Measurements from ENCODE around the gene SFTPD. TPM values are rescaled to one million over a fixed set of nuclear protein-coding genes. Genes with fewer than 3 reads are reported as not detected.

SFTPD gene
- total and polyA plus RNA-seq, 2 of the 13 experiments (the other 11 are each of a cell fraction or from before 2014, with no cell fraction given) = not detected

GRCh38 chr10:79927111-79927828, 21.6 kb downstream of the SFTPD start (continued):
- TF ChIP-seq, protein P1, sequence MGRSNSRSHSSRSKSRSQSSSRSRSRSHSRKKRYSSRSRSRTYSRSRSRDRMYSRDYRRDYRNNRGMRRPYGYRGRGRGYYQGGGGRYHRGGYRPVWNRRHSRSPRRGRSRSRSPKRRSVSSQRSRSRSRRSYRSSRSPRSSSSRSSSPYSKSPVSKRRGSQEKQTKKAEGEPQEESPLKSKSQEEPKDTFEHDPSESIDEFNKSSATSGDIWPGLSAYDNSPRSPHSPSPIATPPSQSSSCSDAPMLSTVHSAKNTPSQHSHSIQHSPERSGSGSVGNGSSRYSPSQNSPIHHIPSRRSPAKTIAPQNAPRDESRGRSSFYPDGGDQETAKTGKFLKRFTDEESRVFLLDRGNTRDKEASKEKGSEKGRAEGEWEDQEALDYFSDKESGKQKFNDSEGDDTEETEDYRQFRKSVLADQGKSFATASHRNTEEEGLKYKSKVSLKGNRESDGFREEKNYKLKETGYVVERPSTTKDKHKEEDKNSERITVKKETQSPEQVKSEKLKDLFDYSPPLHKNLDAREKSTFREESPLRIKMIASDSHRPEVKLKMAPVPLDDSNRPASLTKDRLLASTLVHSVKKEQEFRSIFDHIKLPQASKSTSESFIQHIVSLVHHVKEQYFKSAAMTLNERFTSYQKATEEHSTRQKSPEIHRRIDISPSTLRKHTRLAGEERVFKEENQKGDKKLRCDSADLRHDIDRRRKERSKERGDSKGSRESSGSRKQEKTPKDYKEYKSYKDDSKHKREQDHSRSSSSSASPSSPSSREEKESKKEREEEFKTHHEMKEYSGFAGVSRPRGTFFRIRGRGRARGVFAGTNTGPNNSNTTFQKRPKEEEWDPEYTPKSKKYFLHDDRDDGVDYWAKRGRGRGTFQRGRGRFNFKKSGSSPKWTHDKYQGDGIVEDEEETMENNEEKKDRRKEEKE (IDR thresholded peaks at IDR 0.05) = no peak
- TF ChIP-seq HDAC2 (CRISPR knock-in tag; IDR thresholded peaks at IDR 0.05) (peak; percentile 32; the same call in 1 of the 2 replicates), SPEN (CRISPR knock-in tag; IDR thresholded peaks at IDR 0.05; ENCODE audit: low read depth) (peak; percentile 36; the same call in 1 of the 2 replicates), BCL6 (CRISPR knock-in tag; IDR thresholded peaks at IDR 0.05) (peak; percentile 91), ZMYM4 (CRISPR knock-in tag; IDR thresholded peaks at IDR 0.05) (peak; percentile 80), ZNF280D (CRISPR knock-in tag; IDR thresholded peaks at IDR 0.05) (no peak), ETV5 (CRISPR knock-in tag; IDR thresholded peaks at IDR 0.05; ENCODE audit: borderline replicate concordance) (0 out of 2 replicates have a peak, but pooled peaks have one; percentile 25), RFXAP (CRISPR knock-in tag; IDR thresholded peaks at IDR 0.05; ENCODE audit: borderline replicate concordance) (no peak), RXRB (CRISPR knock-in tag; IDR thresholded peaks at IDR 0.05; ENCODE audit: borderline replicate concordance) (peak; percentile 97), TBL1XR1 (IDR thresholded peaks at IDR 0.05; ENCODE audit: borderline replicate concordance, low read length, partially characterized antibody) (peak; percentile 91), ERF (CRISPR knock-in tag; IDR thresholded peaks at IDR 0.05) (peak; percentile 53; the same call in 1 of the 2 replicates), GTF2F1 (IDR thresholded peaks at IDR 0.05; ENCODE audit: low read length) (no peak), RXRA (CRISPR knock-in tag; IDR thresholded peaks at IDR 0.05) (peak; percentile 92), HOXA3 (CRISPR knock-in tag; IDR thresholded peaks at IDR 0.05) (peak; percentile 41; the same call in 1 of the 2 replicates), ZNF501 (CRISPR knock-in tag; IDR thresholded peaks at IDR 0.05) (peak; percentile 40; the same call in 1 of the 2 replicates), ZFP1 (CRISPR knock-in tag; IDR thresholded peaks at IDR 0.05) (no peak), RFX3 (CRISPR knock-in tag; IDR thresholded peaks at IDR 0.05) (peak; percentile 52; the same call in 1 of the 2 replicates), RFX1 (IDR thresholded peaks at IDR 0.05) (peak; percentile 60; the same call in 1 of the 2 replicates), SMAD3 (CRISPR knock-in tag; IDR thresholded peaks at IDR 0.05) (peak; percentile 69), ISL2 (CRISPR knock-in tag; IDR thresholded peaks at IDR 0.05) (peak; percentile 49; the same call in 1 of the 2 replicates)
- TF ChIP-seq, protein P2, sequence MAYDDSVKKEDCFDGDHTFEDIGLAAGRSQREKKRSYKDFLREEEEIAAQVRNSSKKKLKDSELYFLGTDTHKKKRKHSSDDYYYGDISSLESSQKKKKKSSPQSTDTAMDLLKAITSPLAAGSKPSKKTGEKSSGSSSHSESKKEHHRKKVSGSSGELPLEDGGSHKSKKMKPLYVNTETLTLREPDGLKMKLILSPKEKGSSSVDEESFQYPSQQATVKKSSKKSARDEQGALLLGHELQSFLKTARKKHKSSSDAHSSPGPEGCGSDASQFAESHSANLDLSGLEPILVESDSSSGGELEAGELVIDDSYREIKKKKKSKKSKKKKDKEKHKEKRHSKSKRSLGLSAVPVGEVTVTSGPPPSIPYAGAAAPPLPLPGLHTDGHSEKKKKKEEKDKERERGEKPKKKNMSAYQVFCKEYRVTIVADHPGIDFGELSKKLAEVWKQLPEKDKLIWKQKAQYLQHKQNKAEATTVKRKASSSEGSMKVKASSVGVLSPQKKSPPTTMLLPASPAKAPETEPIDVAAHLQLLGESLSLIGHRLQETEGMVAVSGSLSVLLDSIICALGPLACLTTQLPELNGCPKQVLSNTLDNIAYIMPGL (CRISPR knock-in tag; IDR thresholded peaks at IDR 0.05; ENCODE audit: borderline replicate concordance in 1 of 2, low read depth in 1 of 2) = 0 out of 4 replicates have a peak, but pooled peaks have one; percentile 19 to 30
- TF ChIP-seq, protein P3, sequence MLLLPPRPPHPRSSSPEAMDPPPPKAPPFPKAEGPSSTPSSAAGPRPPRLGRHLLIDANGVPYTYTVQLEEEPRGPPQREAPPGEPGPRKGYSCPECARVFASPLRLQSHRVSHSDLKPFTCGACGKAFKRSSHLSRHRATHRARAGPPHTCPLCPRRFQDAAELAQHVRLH (CRISPR knock-in tag; IDR thresholded peaks at IDR 0.05; ENCODE audit: borderline replicate concordance, low read depth) = 0 out of 2 replicates have a peak, but pooled peaks have one; percentile 49
- TF ChIP-seq, protein P4, sequence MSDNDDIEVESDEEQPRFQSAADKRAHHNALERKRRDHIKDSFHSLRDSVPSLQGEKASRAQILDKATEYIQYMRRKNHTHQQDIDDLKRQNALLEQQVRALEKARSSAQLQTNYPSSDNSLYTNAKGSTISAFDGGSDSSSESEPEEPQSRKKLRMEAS (IDR thresholded peaks at IDR 0.05) = 0 out of 2 replicates have a peak, but pooled peaks have one; percentile 19
